GM23338 (cell line): ENCODE results near the gene SLC39A11. TPM values are rescaled to one million over a fixed set of nuclear protein-coding genes. Genes with fewer than 3 reads are reported as not detected.

Experiments
- ATAC-seq: fragments of 200-7000 bp; cut with Tn5 transposase; 3 replicates; pipeline ENCODE4 v1.9.1; 2020
- DNase-seq: peaks from one replicate; pipeline ENCODE4 v3.0.0-alpha.2; 2015; ENCODE audit warnings: low spot score
- H2AFZ ChIP-seq: fragments of 200-600 bp; sonication (generic); 2 replicates; pipeline ENCODE4 v1.8.0; 2016; ENCODE audit warnings: antibody characterized with exemption, mild to moderate bottlenecking, moderate library complexity
- H3F3A ChIP-seq: fragments of 200-600 bp; sonication (generic); replicated peaks from 2 replicates; pipeline ENCODE4 v1.8.0; 2017; ENCODE audit warnings: antibody characterized with exemption, mixed run types, low read depth
- H3K27ac ChIP-seq: fragments of 200-600 bp; sonication (generic); 2 replicates; pipeline ENCODE4 v1.6.1; 2016; ENCODE audit warnings: low read depth
- H3K27me3 ChIP-seq: fragments of 200-600 bp; sonication (generic); 2 replicates; pipeline ENCODE4 v1.8.0; 2016; ENCODE audit warnings: mild to moderate bottlenecking, mixed run types, moderate library complexity; ENCODE audit not compliant: insufficient read depth
- H3K36me3 ChIP-seq: fragments of 200-600 bp; sonication (generic); 2 replicates; pipeline ENCODE4 v1.8.0; 2016; ENCODE audit warnings: mild to moderate bottlenecking; ENCODE audit not compliant: insufficient read depth
- H3K4me1 ChIP-seq: fragments of 200-600 bp; sonication (generic); 2 replicates; pipeline ENCODE4 v1.8.0; 2016; ENCODE audit warnings: mild to moderate bottlenecking, moderate library complexity; ENCODE audit not compliant: insufficient read depth
- H3K4me2 ChIP-seq: fragments of 200-600 bp; sonication (generic); 2 replicates; pipeline ENCODE4 v1.7.1; 2017; ENCODE audit warnings: mixed run types
- H3K4me3 ChIP-seq: fragments of 200-600 bp; sonication (generic); 2 replicates; pipeline ENCODE4 v1.6.1; 2016; ENCODE audit warnings: mixed run types
- H3K79me2 ChIP-seq: fragments of 200-600 bp; sonication (generic); replicated peaks from 2 replicates; pipeline ENCODE4 v1.8.0; 2017; ENCODE audit warnings: mild to moderate bottlenecking; ENCODE audit not compliant: insufficient read depth
- H3K9me2 ChIP-seq: fragments of 200-600 bp; sonication (generic); 2 replicates; pipeline ENCODE4 v1.8.0; 2017; ENCODE audit not compliant: insufficient read depth
- H4K20me1 ChIP-seq: fragments of 200-600 bp; sonication (generic); replicated peaks from 2 replicates; pipeline ENCODE4 v1.8.0; 2017; ENCODE audit warnings: mild to moderate bottlenecking; ENCODE audit not compliant: insufficient read depth
- H3K27ac Mint-ChIP-seq: 2 replicates; pipeline ENCODE4 v1.8.0; 2020; ENCODE audit warnings: inconsistent platforms, mild to moderate bottlenecking, moderate library complexity, mixed read lengths
- H3K27me3 Mint-ChIP-seq: 3 replicates; pipeline ENCODE4 v1.8.0; 2022; ENCODE audit warnings: low read depth, mild to moderate bottlenecking, moderate library complexity, mixed read lengths, inconsistent platforms; ENCODE audit not compliant: insufficient read depth, poor library complexity
- H3K36me3 Mint-ChIP-seq: 3 replicates; pipeline ENCODE4 v1.8.0; 2021; ENCODE audit warnings: low read depth, mild to moderate bottlenecking, inconsistent platforms, moderate library complexity, mixed read lengths
- H3K4me1 Mint-ChIP-seq: 3 replicates; pipeline ENCODE4 v1.8.0; 2020; ENCODE audit warnings: mild to moderate bottlenecking, inconsistent platforms, mixed read lengths
- H3K4me3 Mint-ChIP-seq: 3 replicates; pipeline ENCODE4 v1.8.0; 2021; ENCODE audit warnings: moderate library complexity, mild to moderate bottlenecking, inconsistent platforms, mixed read lengths
- H3K9me3 Mint-ChIP-seq: 3 replicates; pipeline ENCODE4 v1.8.0; 2020; ENCODE audit warnings: moderate library complexity, mild to moderate bottlenecking, inconsistent platforms, mixed read lengths
- ETS1 ChIP-seq: IDR thresholded peaks from 2 replicates; pipeline ENCODE4 v1.6.1; 2016; ENCODE audit warnings: antibody characterized with exemption
- JUNB ChIP-seq: IDR thresholded peaks from one replicate; pipeline ENCODE4 v1.6.1; 2016; ENCODE audit warnings: antibody characterized with exemption; ENCODE audit not compliant: unreplicated experiment
- ZNF114 ChIP-seq: fragments of 250-450 bp; sonication (Bioruptor Pico); IDR thresholded peaks from 2 replicates; pipeline ENCODE4 v1.5.0; 2020; ENCODE audit warnings: mild to moderate bottlenecking, moderate library complexity
- ZNF462 ChIP-seq: fragments of 250-450 bp; sonication (Bioruptor Pico); IDR thresholded peaks from 2 replicates; pipeline ENCODE4 v1.5.0; 2020; ENCODE audit warnings: mild to moderate bottlenecking, moderate library complexity
- polyA plus RNA-seq: library from polyadenylated mRNA; unstranded; fragments of >200 nt; fragmentation: Nextera tagmentation; extraction: Ambion mirVana; gene quantifications from 2 replicates; pipeline ENCODE4 v1.2.1, GENCODE V29; 2016
- total RNA-seq: library from RNA; depleted of rRNA; stranded (reverse); fragments of >200 nt; shearing (Covaris generic); gene quantifications from 2 replicates; pipeline ENCODE4 v1.2.3, GENCODE V29; 2014
- TF ChIP-seq, protein P1 (sequence below), 2 experiments: fragments of 200-600 bp in 1 of 2; sonication (generic) in 1 of 2; conservative IDR thresholded peaks; 2 replicates each; pipeline versions ENCODE4 v1.5.1 to v1.6.1; 2016 to 2017; ENCODE audit warnings: antibody characterized with exemption in 2 of 2, low read depth in 2 of 2, mild to moderate bottlenecking in 2 of 2, moderate library complexity in 1 of 2

The SLC39A11 gene
- total and polyA plus RNA-seq, 2 experiments from 2014 or later, result 10.8 to 18.1 TPM

GRCh38 chr17:72967277-72967970 lies 125.1 kb downstream of the SLC39A11 start:
- H3K36me3 ChIP-seq, result no peaks in the 10 kb centered on the region
- H3K9me2 ChIP-seq, result no peaks in the 10 kb centered on the region
- H3K27ac Mint-ChIP-seq, result no peak overlapping the region
- H3K27ac ChIP-seq, result no peak overlapping the region
- DNase-seq (no peak), ATAC-seq (no peak)
- H3K9me3 Mint-ChIP-seq, result peaks cover 7% of the 10 kb centered on the region; the same call in 2 of the 3 replicates
- no peaks in the 10 kb centered on the region for H3K79me2 ChIP-seq
- peaks cover 7% of the 10 kb centered on the region for H3K27me3 Mint-ChIP-seq
- no peaks in the 10 kb centered on the region for H3K27me3 ChIP-seq
- H2AFZ ChIP-seq, result no peak overlapping the region
- no peaks in the 10 kb centered on the region for H4K20me1 ChIP-seq
- H3K4me2 ChIP-seq, result no peak overlapping the region
- H3K4me1 ChIP-seq, result peaks cover 12% of the 10 kb centered on the region
- no peak overlapping the region for H3K4me3 ChIP-seq
- no peak for TF ChIP-seq JUNB
- TF ChIP-seq, protein P1, sequence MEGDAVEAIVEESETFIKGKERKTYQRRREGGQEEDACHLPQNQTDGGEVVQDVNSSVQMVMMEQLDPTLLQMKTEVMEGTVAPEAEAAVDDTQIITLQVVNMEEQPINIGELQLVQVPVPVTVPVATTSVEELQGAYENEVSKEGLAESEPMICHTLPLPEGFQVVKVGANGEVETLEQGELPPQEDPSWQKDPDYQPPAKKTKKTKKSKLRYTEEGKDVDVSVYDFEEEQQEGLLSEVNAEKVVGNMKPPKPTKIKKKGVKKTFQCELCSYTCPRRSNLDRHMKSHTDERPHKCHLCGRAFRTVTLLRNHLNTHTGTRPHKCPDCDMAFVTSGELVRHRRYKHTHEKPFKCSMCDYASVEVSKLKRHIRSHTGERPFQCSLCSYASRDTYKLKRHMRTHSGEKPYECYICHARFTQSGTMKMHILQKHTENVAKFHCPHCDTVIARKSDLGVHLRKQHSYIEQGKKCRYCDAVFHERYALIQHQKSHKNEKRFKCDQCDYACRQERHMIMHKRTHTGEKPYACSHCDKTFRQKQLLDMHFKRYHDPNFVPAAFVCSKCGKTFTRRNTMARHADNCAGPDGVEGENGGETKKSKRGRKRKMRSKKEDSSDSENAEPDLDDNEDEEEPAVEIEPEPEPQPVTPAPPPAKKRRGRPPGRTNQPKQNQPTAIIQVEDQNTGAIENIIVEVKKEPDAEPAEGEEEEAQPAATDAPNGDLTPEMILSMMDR (conservative IDR thresholded peaks at IDR 0.05; ENCODE audit: low read depth in 2 of 2), result no peak
- no peak for TF ChIP-seq ZNF114 (CRISPR knock-in tag)
- TF ChIP-seq ZNF462 (CRISPR knock-in tag), result no peak
- no peak for TF ChIP-seq ETS1
- no peaks in the 10 kb centered on the region for H3F3A ChIP-seq
- H3K36me3 Mint-ChIP-seq, result peaks cover 5% of the 10 kb centered on the region; the same call in 2 of the 3 replicates
- H3K4me3 Mint-ChIP-seq, result no peak overlapping the region
- peaks cover 24% of the 10 kb centered on the region for H3K4me1 Mint-ChIP-seq
